ENCODE results near the gene TGFBR3. TPM values are rescaled to one million over a fixed set of nuclear protein-coding genes. Genes with fewer than 3 reads are reported as not detected.

Gene TGFBR3
- total RNA-seq, 1 donor from 2014 or later, result 0.60 TPM

GRCh38 chr1:91811363-91812025 is 74.5 kb downstream of the TGFBR3 start:
- TF ChIP-seq CTCF (IDR thresholded peaks at IDR 0.05), result no peak
- H3K9me3 Mint-ChIP-seq, result no peaks in the 10 kb centered on the region
- ATAC-seq (ENCODE audit: low read depth), result no peak
- POLR2A ChIA-PET, result no interaction called here
- no peaks in the 10 kb centered on the region for H3K27me3 Mint-ChIP-seq
- no peak overlapping the region for H3K27ac Mint-ChIP-seq
- no peak for DNase-seq
- H3K4me3 Mint-ChIP-seq, result no peak overlapping the region
- CTCF ChIA-PET, result no interaction called here
- intact Hi-C loops (cut with micrococcal nuclease), result no loop called here
- no peaks in the 10 kb centered on the region for H3K36me3 Mint-ChIP-seq (ENCODE audit: low read depth)
- H3K4me1 Mint-ChIP-seq, result no peaks in the 10 kb centered on the region

- ChIA-PET POLR2A (no interaction called here), CTCF (no interaction called here)
- intact Hi-C loops (cut with micrococcal nuclease), result no loop called here
- no peak overlapping the region for H3K4me3 Mint-ChIP-seq
- ATAC-seq (ENCODE audit: low read depth), result no peak
- H3K27ac Mint-ChIP-seq, result no peak overlapping the region
- no peaks in the 10 kb centered on the region for H3K27me3 Mint-ChIP-seq
- H3K4me1 Mint-ChIP-seq, result peaks cover 4% of the 10 kb centered on the region
- DNase-seq, result no peak
- TF ChIP-seq CTCF (IDR thresholded peaks at IDR 0.05), result no peak
- no peaks in the 10 kb centered on the region for H3K9me3 Mint-ChIP-seq
- no peaks in the 10 kb centered on the region for H3K36me3 Mint-ChIP-seq (ENCODE audit: low read depth)
Observed at GRCh38 chr1:91809317-91809716, 76.6 kb downstream of the TGFBR3 start.

GRCh38 chr1:91807921-91808620 is 77.9 kb downstream of the TGFBR3 start:
- H3K4me3 Mint-ChIP-seq, result no peak overlapping the region
- ChIA-PET CTCF (no interaction called here), POLR2A (no interaction called here)
- no peaks in the 10 kb centered on the region for H3K36me3 Mint-ChIP-seq (ENCODE audit: low read depth)
- H3K27ac Mint-ChIP-seq, result no peak overlapping the region
- no peak for TF ChIP-seq CTCF (IDR thresholded peaks at IDR 0.05)
- H3K9me3 Mint-ChIP-seq, result no peaks in the 10 kb centered on the region
- no peak for DNase-seq
- no peak for ATAC-seq (ENCODE audit: low read depth)
- intact Hi-C loops (cut with micrococcal nuclease), result no loop called here
- H3K4me1 Mint-ChIP-seq, result peaks cover 13% of the 10 kb centered on the region
- H3K27me3 Mint-ChIP-seq, result no peaks in the 10 kb centered on the region

GRCh38 chr1:91806769-91807700 is 78.9 kb downstream of the TGFBR3 start:
- intact Hi-C loops (cut with micrococcal nuclease), result no loop called here
- H3K36me3 Mint-ChIP-seq (ENCODE audit: low read depth), result no peaks in the 10 kb centered on the region
- ChIA-PET CTCF (no interaction called here), POLR2A (no interaction called here)
- H3K4me3 Mint-ChIP-seq, result no peak overlapping the region
- H3K27me3 Mint-ChIP-seq, result no peaks in the 10 kb centered on the region
- ATAC-seq (ENCODE audit: low read depth) (no peak), DNase-seq (no peak)
- no peaks in the 10 kb centered on the region for H3K9me3 Mint-ChIP-seq
- TF ChIP-seq CTCF (IDR thresholded peaks at IDR 0.05), result no peak
- peaks cover 13% of the 10 kb centered on the region for H3K4me1 Mint-ChIP-seq
- no peak overlapping the region for H3K27ac Mint-ChIP-seq

Measured in activated B cell treated with CpG ODN at 0.5 μM for 24 hours (primary cell).